Measurements from ENCODE around the gene TNXB.
A peak's percentile ranks its signal among the peaks of the same experiment; 100 is the strongest.

TNXB gene

DNA sequence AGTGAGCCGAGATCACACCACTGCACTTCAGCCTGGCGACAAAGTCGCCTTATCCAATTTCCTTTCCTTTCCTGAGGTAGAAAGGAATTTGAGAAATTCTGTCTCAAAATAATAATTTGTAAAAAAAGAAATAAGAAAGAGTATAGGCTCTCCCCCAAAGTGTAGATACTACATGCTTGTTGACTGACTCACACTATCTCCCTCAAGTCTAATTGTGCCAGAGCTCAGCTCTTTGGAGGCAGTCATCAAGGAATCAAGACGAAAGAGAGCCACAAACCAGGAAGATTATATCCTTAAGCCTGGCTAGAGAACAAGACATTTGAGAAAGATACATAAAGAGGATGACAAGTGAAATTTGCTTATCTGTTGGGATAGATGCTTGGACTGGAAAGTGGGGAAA lies 24.6 kb upstream of the TNXB start:
- H4K91ac ChIP-seq (ENCODE audit: low read depth, low read length, poor library complexity): no peak overlapping the region
- no peak overlapping the region for H2BK120ac ChIP-seq (ENCODE audit: low read depth, low read length)
- H2BK15ac ChIP-seq (ENCODE audit: low read length): no peak overlapping the region
- no peaks in the 10 kb centered on the region for H3K36me3 ChIP-seq (replicated peaks in 1 of 2; ENCODE audit: control insufficient read depth in 2 of 2, insufficient read depth in 2 of 2, low read length in 2 of 2)
- H2AK5ac ChIP-seq (ENCODE audit: low read depth, low read length): no peak overlapping the region
- H3K9ac ChIP-seq (ENCODE audit: low read depth, low read length, poor library complexity): no peak overlapping the region
- WGBS, 2 donors (ENCODE audit: extremely low coverage in 2 of 2, insufficient read length in 2 of 2, insufficient replicate concordance in 1 of 2): no CpG with 5 or more reads among the region's 4 CpGs
- H3K14ac ChIP-seq (ENCODE audit: low read length): no peak overlapping the region
- H3K9me3 ChIP-seq (replicated peaks in 1 of 2; ENCODE audit: control insufficient read depth in 2 of 2, insufficient read depth in 1 of 2, low read depth in 1 of 2, low read length in 2 of 2): no peaks in the 10 kb centered on the region
- H3K4me3 ChIP-seq (ENCODE audit: low read length in 2 of 2): no peak overlapping the region
- peaks cover 5 to 7% of the 10 kb centered on the region in 2 donors for H3K4me1 ChIP-seq (ENCODE audit: control insufficient read depth in 2 of 2, insufficient read depth in 1 of 2, low read depth in 1 of 2, low read length in 2 of 2)
- H3K23ac ChIP-seq (ENCODE audit: low read depth, low read length, poor library complexity): no peak overlapping the region
- H3K27ac ChIP-seq (replicated peaks; ENCODE audit: low read length): no peak overlapping the region
- H3K18ac ChIP-seq (ENCODE audit: low read length): no peak overlapping the region
- DNase-seq (ENCODE audit: low spot score): no peak
- no peak overlapping the region for H2BK5ac ChIP-seq (ENCODE audit: low read length)
- peaks cover 0 to 2% (median 0%) of the 10 kb centered on the region in 3 experiments for H3K27me3 ChIP-seq (ENCODE audit: control insufficient read depth in 3 of 3, insufficient read depth in 3 of 3, low read depth in 1 of 3, low read length in 3 of 3)
- H3K4me2 ChIP-seq (ENCODE audit: insufficient read depth, low read length, poor library complexity, severe bottlenecking): no peak overlapping the region
- no peak overlapping the region for H2AFZ ChIP-seq (ENCODE audit: low read length)
- no peak overlapping the region for H2BK12ac ChIP-seq (ENCODE audit: low read length)
- H4K8ac ChIP-seq (ENCODE audit: low read depth, low read length): no peak overlapping the region
- H3K4ac ChIP-seq (ENCODE audit: low read length): no peak overlapping the region
- peaks cover 5% of the 10 kb centered on the region for H3K79me1 ChIP-seq (ENCODE audit: low read depth, low read length)

- H3K27ac ChIP-seq (replicated peaks; ENCODE audit: low read length): no peak overlapping the region
Measured at GRCh38 chr6:32132110-32132509, 23.0 kb upstream of the TNXB start.

GRCh38 chr6:32131439-32131948 lies 22.4 kb upstream of the TNXB start:
- Histone ChIP-seq H2BK12ac (ENCODE audit: low read length) (no peak overlapping the region), H3K9ac (ENCODE audit: low read depth, low read length, poor library complexity) (no peak overlapping the region), H2BK120ac (ENCODE audit: low read depth, low read length) (no peak overlapping the region), H3K36me3 (replicated peaks in 1 of 2; ENCODE audit: control insufficient read depth in 2 of 2, insufficient read depth in 2 of 2, low read length in 2 of 2) (peaks cover 2 to 4% of the 10 kb centered on the region in 2 donors), H3K14ac (ENCODE audit: low read length) (no peak overlapping the region), H2AFZ (ENCODE audit: low read length) (no peak overlapping the region), H2BK5ac (ENCODE audit: low read length) (no peak overlapping the region), H2BK15ac (ENCODE audit: low read length) (no peak overlapping the region), H3K27me3 (ENCODE audit: control insufficient read depth in 3 of 3, insufficient read depth in 3 of 3, low read depth in 1 of 3, low read length in 3 of 3) (peaks cover 0 to 2% (median 0%) of the 10 kb centered on the region in 3 experiments), H2AK5ac (ENCODE audit: low read depth, low read length) (no peak overlapping the region), H4K91ac (ENCODE audit: low read depth, low read length, poor library complexity) (no peak overlapping the region), H3K23ac (ENCODE audit: low read depth, low read length, poor library complexity) (no peak overlapping the region), H4K8ac (ENCODE audit: low read depth, low read length) (no peak overlapping the region), H3K4me1 (ENCODE audit: control insufficient read depth in 2 of 2, insufficient read depth in 1 of 2, low read depth in 1 of 2, low read length in 2 of 2) (peaks cover 11 to 18% of the 10 kb centered on the region in 2 donors), H3K27ac (replicated peaks; ENCODE audit: low read length) (no peak overlapping the region), H3K9me3 (replicated peaks in 1 of 2; ENCODE audit: control insufficient read depth in 2 of 2, insufficient read depth in 1 of 2, low read depth in 1 of 2, low read length in 2 of 2) (no peaks in the 10 kb centered on the region), H3K79me1 (ENCODE audit: low read depth, low read length) (peaks cover 7% of the 10 kb centered on the region), H3K18ac (ENCODE audit: low read length) (no peak overlapping the region), H3K4me2 (ENCODE audit: insufficient read depth, low read length, poor library complexity, severe bottlenecking) (no peak overlapping the region), H3K4ac (ENCODE audit: low read length) (no peak overlapping the region), H3K4me3 (ENCODE audit: low read length in 2 of 2) (no peak overlapping the region)
- no CpG with 5 or more reads among the region's 14 CpGs for WGBS, 2 donors (ENCODE audit: extremely low coverage in 2 of 2, insufficient read length in 2 of 2, insufficient replicate concordance in 1 of 2)
- DNase-seq (ENCODE audit: low spot score): no peak

More at GRCh38 chr6:32132110-32132509, 23.0 kb upstream of the TNXB start:
- H4K91ac ChIP-seq (ENCODE audit: low read depth, low read length, poor library complexity): no peak overlapping the region
- no peak overlapping the region for H2AFZ ChIP-seq (ENCODE audit: low read length)
- no peak overlapping the region for H3K4me2 ChIP-seq (ENCODE audit: insufficient read depth, low read length, poor library complexity, severe bottlenecking)
- no peak overlapping the region for H2BK12ac ChIP-seq (ENCODE audit: low read length)
- H3K27me3 ChIP-seq (ENCODE audit: control insufficient read depth in 3 of 3, insufficient read depth in 3 of 3, low read depth in 1 of 3, low read length in 3 of 3): peaks cover 0 to 2% (median 0%) of the 10 kb centered on the region in 3 experiments
- H3K14ac ChIP-seq (ENCODE audit: low read length): no peak overlapping the region
- no peak overlapping the region for H3K9ac ChIP-seq (ENCODE audit: low read depth, low read length, poor library complexity)
- no peak overlapping the region for H3K4ac ChIP-seq (ENCODE audit: low read length)
- H4K8ac ChIP-seq (ENCODE audit: low read depth, low read length): no peak overlapping the region
- no peak overlapping the region for H2BK5ac ChIP-seq (ENCODE audit: low read length)
- H2AK5ac ChIP-seq (ENCODE audit: low read depth, low read length): no peak overlapping the region
- no peaks in the 10 kb centered on the region for H3K9me3 ChIP-seq (replicated peaks in 1 of 2; ENCODE audit: control insufficient read depth in 2 of 2, insufficient read depth in 1 of 2, low read depth in 1 of 2, low read length in 2 of 2)
- no peak overlapping the region for H2BK120ac ChIP-seq (ENCODE audit: low read depth, low read length)
- H3K18ac ChIP-seq (ENCODE audit: low read length): no peak overlapping the region
- H3K36me3 ChIP-seq (replicated peaks in 1 of 2; ENCODE audit: control insufficient read depth in 2 of 2, insufficient read depth in 2 of 2, low read length in 2 of 2): no peaks in the 10 kb centered on the region
- no peak overlapping the region for H2BK15ac ChIP-seq (ENCODE audit: low read length)
- peaks cover 7 to 14% of the 10 kb centered on the region in 2 donors for H3K4me1 ChIP-seq (ENCODE audit: control insufficient read depth in 2 of 2, insufficient read depth in 1 of 2, low read depth in 1 of 2, low read length in 2 of 2)
- no peak overlapping the region for H3K4me3 ChIP-seq (ENCODE audit: low read length in 2 of 2)
- no peak overlapping the region for H3K23ac ChIP-seq (ENCODE audit: low read depth, low read length, poor library complexity)
- DNase-seq (ENCODE audit: low spot score): no peak
- H3K79me1 ChIP-seq (ENCODE audit: low read depth, low read length): peaks cover 7% of the 10 kb centered on the region

GRCh38 chr6:32129297-32130088 lies 20.4 kb upstream of the TNXB start:
- Histone ChIP-seq H2BK12ac (ENCODE audit: low read length) (no peak overlapping the region), H2AK5ac (ENCODE audit: low read depth, low read length) (peak overlapping the region; percentile 83), H3K79me1 (ENCODE audit: low read depth, low read length) (peaks cover 7% of the 10 kb centered on the region), H3K18ac (ENCODE audit: low read length) (peak overlapping the region; percentile 76), H3K9ac (ENCODE audit: low read depth, low read length, poor library complexity) (no peak overlapping the region), H3K36me3 (replicated peaks in 1 of 2; ENCODE audit: control insufficient read depth in 2 of 2, insufficient read depth in 2 of 2, low read length in 2 of 2) (peaks cover 8 to 23% of the 10 kb centered on the region in 2 donors), H3K4me2 (ENCODE audit: insufficient read depth, low read length, poor library complexity, severe bottlenecking) (peak overlapping the region; percentile 58), H3K4ac (ENCODE audit: low read length) (no peak overlapping the region), H4K91ac (ENCODE audit: low read depth, low read length, poor library complexity) (no peak overlapping the region), H3K27me3 (ENCODE audit: control insufficient read depth in 3 of 3, insufficient read depth in 3 of 3, low read depth in 1 of 3, low read length in 3 of 3) (peaks cover 0 to 2% (median 0%) of the 10 kb centered on the region in 3 experiments), H2BK120ac (ENCODE audit: low read depth, low read length) (no peak overlapping the region), H2AFZ (ENCODE audit: low read length) (peak overlapping the region; percentile 91), H3K4me3 (ENCODE audit: low read length in 2 of 2) (peak overlapping the region; percentile 64 to 91), H3K9me3 (replicated peaks in 1 of 2; ENCODE audit: control insufficient read depth in 2 of 2, insufficient read depth in 1 of 2, low read depth in 1 of 2, low read length in 2 of 2) (no peaks in the 10 kb centered on the region), H3K4me1 (ENCODE audit: control insufficient read depth in 2 of 2, insufficient read depth in 1 of 2, low read depth in 1 of 2, low read length in 2 of 2) (peaks cover 11 to 18% of the 10 kb centered on the region in 2 donors), H2BK15ac (ENCODE audit: low read length) (no peak overlapping the region), H3K27ac (replicated peaks; ENCODE audit: low read length) (peak overlapping the region; percentile 37), H3K23ac (ENCODE audit: low read depth, low read length, poor library complexity) (no peak overlapping the region), H4K8ac (ENCODE audit: low read depth, low read length) (no peak overlapping the region), H2BK5ac (ENCODE audit: low read length) (no peak overlapping the region), H3K14ac (ENCODE audit: low read length) (no peak overlapping the region)
- no CpG with 5 or more reads among the region's 22 CpGs for WGBS, 2 donors (ENCODE audit: extremely low coverage in 2 of 2, insufficient read length in 2 of 2, insufficient replicate concordance in 1 of 2)
- DNase-seq (ENCODE audit: low spot score): no peak

Measured in neuronal stem cell (in vitro differentiated cells).